ENCODE results near the gene TACSTD2.
"Not testable (repeated sequence)": the region's sequence is repeated elsewhere in the genome, so short reads cannot be mapped to it uniquely, and the experiment has no call there.

TACSTD2 gene, protein sequence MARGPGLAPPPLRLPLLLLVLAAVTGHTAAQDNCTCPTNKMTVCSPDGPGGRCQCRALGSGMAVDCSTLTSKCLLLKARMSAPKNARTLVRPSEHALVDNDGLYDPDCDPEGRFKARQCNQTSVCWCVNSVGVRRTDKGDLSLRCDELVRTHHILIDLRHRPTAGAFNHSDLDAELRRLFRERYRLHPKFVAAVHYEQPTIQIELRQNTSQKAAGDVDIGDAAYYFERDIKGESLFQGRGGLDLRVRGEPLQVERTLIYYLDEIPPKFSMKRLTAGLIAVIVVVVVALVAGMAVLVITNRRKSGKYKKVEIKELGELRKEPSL

GRCh38 chr1:58576727-58577653, at the start of gene TACSTD2:
Gene TACSTD2, minus strand, starts transcription at chr1:58577252. Its CDS starts 96 bp downstream, at chr1:58577156.
- Mint-ChIP-seq H3K36me3 (ENCODE audit: low read depth) (peaks cover 4% of the 10 kb centered on the region), H3K27me3 (ENCODE audit: low read depth) (peaks cover 65% of the 10 kb centered on the region), H3K27ac (peak within 1 kb of the TSS; percentile 5 to 83 (median 17)), H3K4me1 (peaks cover 17% of the 10 kb centered on the region), H3K9me3 (peaks cover 5% of the 10 kb centered on the region), H3K4me3 (peak within 1 kb of the TSS; percentile 47 to 63 (median 52))
- no peak for TF ChIP-seq CTCF (IDR thresholded peaks at IDR 0.05; ENCODE audit: unreplicated experiment in 3 of 3)

GRCh38 chr1:58626293-58626692, 49.2 kb upstream of the TACSTD2 start:
- H3K27ac Mint-ChIP-seq = no peak overlapping the region
- no peak overlapping the region for H3K4me3 Mint-ChIP-seq
- H3K9me3 Mint-ChIP-seq = peaks cover 11% of the 10 kb centered on the region
- H3K27me3 Mint-ChIP-seq (ENCODE audit: low read depth) = no peaks in the 10 kb centered on the region
- H3K36me3 Mint-ChIP-seq (ENCODE audit: low read depth) = no peaks in the 10 kb centered on the region
- no peak for TF ChIP-seq CTCF (IDR thresholded peaks at IDR 0.05; ENCODE audit: unreplicated experiment in 3 of 3)
- H3K4me1 Mint-ChIP-seq = no peaks in the 10 kb centered on the region

- not testable (repeated sequence) for H3K4me3 Mint-ChIP-seq; H3K36me3 Mint-ChIP-seq (ENCODE audit: low read depth); H3K27me3 Mint-ChIP-seq (ENCODE audit: low read depth); H3K4me1 Mint-ChIP-seq; H3K9me3 Mint-ChIP-seq; H3K27ac Mint-ChIP-seq
These were observed 46.2 kb upstream of the TACSTD2 start for GRCh38 chr1:58623259-58623658.

DNA sequence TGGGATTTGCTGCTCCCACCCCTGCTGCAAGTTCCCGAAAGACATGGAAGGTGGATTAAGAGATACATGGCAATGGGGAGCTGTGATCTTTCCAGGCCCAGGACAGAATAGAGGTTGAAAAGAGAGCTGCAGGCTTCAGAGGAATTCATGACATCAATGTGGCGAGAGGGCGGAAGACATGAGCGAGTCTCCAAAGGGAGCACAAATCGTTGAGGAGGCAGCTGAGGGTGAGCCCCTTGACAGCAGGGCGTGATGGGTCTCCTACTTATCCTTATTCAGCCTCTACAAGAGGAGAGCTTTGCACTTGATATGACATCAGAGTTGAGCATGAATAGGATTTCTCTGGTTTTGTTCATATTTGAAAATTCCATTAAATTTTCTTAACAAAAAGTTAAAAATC, 45.5 kb upstream of the TACSTD2 start:
- H3K27ac Mint-ChIP-seq = no peak overlapping the region
- no peaks in the 10 kb centered on the region for H3K36me3 Mint-ChIP-seq (ENCODE audit: low read depth)
- no peaks in the 10 kb centered on the region for H3K27me3 Mint-ChIP-seq (ENCODE audit: low read depth)
- peaks cover 7% of the 10 kb centered on the region for H3K9me3 Mint-ChIP-seq
- no peak overlapping the region for H3K4me3 Mint-ChIP-seq
- H3K4me1 Mint-ChIP-seq = peaks cover 7% of the 10 kb centered on the region
- no peak for TF ChIP-seq CTCF (IDR thresholded peaks at IDR 0.05; ENCODE audit: unreplicated experiment in 3 of 3)

DNA sequence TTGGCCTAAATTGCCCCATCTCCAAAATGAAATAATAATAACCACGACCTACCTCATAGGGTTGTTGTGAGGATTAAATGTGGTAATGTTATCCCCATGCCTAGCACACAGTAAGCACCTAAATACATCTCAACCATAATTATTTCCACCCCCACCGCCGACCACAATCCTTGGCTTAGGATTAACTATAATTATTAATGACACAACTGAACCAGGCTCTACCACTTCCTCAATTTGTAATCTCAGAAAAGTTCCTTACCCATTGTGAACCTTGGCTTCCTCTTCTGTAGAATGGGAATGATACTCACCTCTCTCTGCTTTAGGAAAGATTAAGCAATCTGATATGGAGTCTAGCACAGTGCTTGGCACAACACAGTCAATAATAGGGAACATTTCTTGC, 44.3 kb upstream of the TACSTD2 start:
- no peaks in the 10 kb centered on the region for H3K36me3 Mint-ChIP-seq (ENCODE audit: low read depth)
- H3K4me3 Mint-ChIP-seq = no peak overlapping the region
- peaks cover 7% of the 10 kb centered on the region for H3K4me1 Mint-ChIP-seq
- H3K9me3 Mint-ChIP-seq = peaks cover 7% of the 10 kb centered on the region
- TF ChIP-seq CTCF (IDR thresholded peaks at IDR 0.05; ENCODE audit: unreplicated experiment in 3 of 3) = no peak
- H3K27me3 Mint-ChIP-seq (ENCODE audit: low read depth) = no peaks in the 10 kb centered on the region
- H3K27ac Mint-ChIP-seq = no peak overlapping the region

DNA sequence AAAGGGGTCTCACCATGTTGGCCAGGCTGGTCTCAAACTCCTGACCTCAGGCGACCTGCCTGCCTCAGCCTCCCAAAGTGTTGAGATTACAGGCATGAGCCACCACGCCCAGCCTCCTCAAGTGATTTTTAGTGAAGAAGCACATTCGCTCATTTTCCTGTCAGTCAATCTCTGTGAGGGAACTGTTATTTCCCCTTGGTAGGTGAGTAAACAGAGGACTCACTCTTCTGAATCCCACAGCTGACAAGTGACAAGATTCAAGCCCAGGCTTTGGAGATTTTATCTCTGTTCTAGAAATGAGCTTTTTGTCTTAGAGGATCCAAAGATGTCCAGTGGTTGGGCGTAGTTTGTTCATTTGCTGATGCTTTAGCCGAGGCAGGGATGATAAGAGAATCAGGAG, 43.9 kb upstream of the TACSTD2 start:
- Mint-ChIP-seq H3K9me3 (peaks cover 7% of the 10 kb centered on the region), H3K27me3 (ENCODE audit: low read depth) (no peaks in the 10 kb centered on the region), H3K4me3 (no peak overlapping the region), H3K4me1 (peaks cover 7% of the 10 kb centered on the region), H3K36me3 (ENCODE audit: low read depth) (no peaks in the 10 kb centered on the region), H3K27ac (no peak overlapping the region)
- no peak for TF ChIP-seq CTCF (IDR thresholded peaks at IDR 0.05; ENCODE audit: unreplicated experiment in 3 of 3)
